ENCODE results near the gene PEX10.

- TF ChIP-seq CTCF (IDR thresholded peaks at IDR 0.05; ENCODE audit: low read length) (no peak), EZH2 (optimal IDR thresholded peaks at IDR 0.05; ENCODE audit: low read depth, low read length) (no peak), EZH2phosphoT487 (IDR thresholded peaks at IDR 0.05; ENCODE audit: low read length) (no peak)
Measured at GRCh38 chr1:2400950-2401649, 11.3 kb downstream of the PEX10 start.
